Sigmoid colon (tissue), 7 donors: ENCODE data around the gene YDJC. TPM values are rescaled to one million over a fixed set of nuclear protein-coding genes. Genes with fewer than 3 reads are reported as not detected.
"Not testable (repeated sequence)": the region's sequence is repeated elsewhere in the genome, so short reads cannot be mapped to it uniquely, and the experiment has no call there.

Source experiments
- DNase-seq: peaks from one replicate; pipeline ENCODE4 v3.0.0-alpha.2; 2019
- H3K27ac ChIP-seq, 4 donors: fragments of 200-600 bp; sonication (generic); one replicate each; pipeline ENCODE4 v1.5.1; 2016 to 2019; ENCODE audit warnings: mild to moderate bottlenecking in 1 of 4
- H3K27me3 ChIP-seq, 3 donors: fragments of 200-600 bp; sonication (generic); one replicate each; pipeline ENCODE4 v1.5.1; 2019; ENCODE audit warnings: mild to moderate bottlenecking in 1 of 3
- H3K36me3 ChIP-seq, 4 donors: fragments of 200-600 bp; sonication (generic); one replicate each; pipeline ENCODE4 v1.5.1; 2016 to 2019
- H3K4me1 ChIP-seq, 4 donors: fragments of 200-600 bp; sonication (generic); one replicate each; pipeline ENCODE4 v1.5.1; 2017 to 2019
- H3K4me3 ChIP-seq, 4 donors: fragments of 200-600 bp; sonication (generic); one replicate each; pipeline ENCODE4 v1.5.1; 2017 to 2019; ENCODE audit warnings: mild to moderate bottlenecking in 2 of 4, moderate library complexity in 1 of 4
- H3K9me3 ChIP-seq, 4 donors: fragments of 200-600 bp in 3 of 4; sonication (generic) in 3 of 4; one replicate each; pipeline versions ENCODE4 v1.5.1 to v1.6.1; 2013 to 2019
- CTCF ChIP-seq, 4 experiments: fragments of 450-650 bp in 3 of 4; fragments of 200-600 bp in 1 of 4; IDR thresholded peaks; one replicate each; pipeline ENCODE4 v1.5.1; 2016 to 2019; ENCODE audit warnings: antibody characterized with exemption in 4 of 4, mild to moderate bottlenecking in 3 of 4, moderate library complexity in 2 of 4
- EP300 ChIP-seq, 4 donors: sonication (generic); formaldehyde crosslinking; IDR thresholded peaks; one replicate each; pipeline ENCODE4 v1.6.1; 2017; ENCODE audit warnings: antibody characterized with exemption in 4 of 4
- POLR2A ChIP-seq, 2 donors: fragments of 450-650 bp; IDR thresholded peaks; one replicate each; pipeline ENCODE4 v1.6.1; 2016; ENCODE audit warnings: antibody characterized with exemption in 2 of 2, mild to moderate bottlenecking in 2 of 2, moderate library complexity in 2 of 2
- POLR2AphosphoS5 ChIP-seq, 4 donors: sonication (generic); formaldehyde crosslinking; IDR thresholded peaks; one replicate each; pipeline ENCODE4 v1.6.1; 2017; ENCODE audit warnings: antibody characterized with exemption in 4 of 4
- WGBS, 2 donors: extraction: QIAGEN DNeasy Blood & Tissue Kit; methylation state at CpG; one replicate each; pipeline ENCODE4 v1.1.7; 2013; 5-methylcytosine and 5-hydroxymethylcytosine counted together
- intact Hi-C: fragments of 100-400 bp; cut with DNase I; formaldehyde crosslinking; loops from one replicate; pipeline ENCODE4 v1.15.1; 2023
- polyA plus RNA-seq, 3 donors: library from polyadenylated mRNA; stranded (reverse); fragments of 200-250 nt; gene quantifications; one replicate each; pipeline ENCODE4 v1.2.3, GENCODE V29; 2013
- small RNA-seq, 3 donors: library from RNA; depleted of rRNA; stranded (forward); fragments of <200 nt; gene quantifications; one replicate each; pipeline ENCODE3, GENCODE V24; 2016
- total RNA-seq, 4 donors: library from RNA; depleted of rRNA; stranded (reverse); fragments of >200 nt; gene quantifications; one replicate each; pipeline ENCODE4 v1.1.0, GENCODE V29; 2016
- donor health status: healthy with polysubstance abuse.
- donor health status: Bipolar disorder and iron deficiency.
- donor health status: healthy.

Gene YDJC
- total and polyA plus RNA-seq, 7 donors, result 8.3 to 36.5 (median 16.3) TPM

- WGBS, 2 donors, result 54 to 76% methylated on average over 10 of the region's 10 CpGs
- Histone ChIP-seq H3K27me3 (no peaks in the 10 kb centered on the region), H3K4me1 (peaks cover 0 to 48% (median 42%) of the 10 kb centered on the region in 4 donors), H3K9me3 (no peaks in the 10 kb centered on the region), H3K27ac (no peak overlapping the region), H3K36me3 (no peaks in the 10 kb centered on the region), H3K4me3 (no peak overlapping the region)
- intact Hi-C loops, result loop anchor here (5.0 kb wide), 1 partner anchor 44 kb away; no protein-coding TSS in a partner anchor
- TF ChIP-seq EP300 (IDR thresholded peaks at IDR 0.05) (no peak), POLR2AphosphoS5 (IDR thresholded peaks at IDR 0.05) (no peak), POLR2A (IDR thresholded peaks at IDR 0.05) (no peak), CTCF (IDR thresholded peaks at IDR 0.05) (no peak)
- no peak for DNase-seq
Observed at GRCh38 chr22:21582801-21583740, 46.8 kb downstream of the YDJC start.

GRCh38 chr22:21581009-21581713, 48.7 kb downstream of the YDJC start:
- H3K27ac ChIP-seq, H3K27me3 ChIP-seq, DNase-seq, H3K4me3 ChIP-seq, H3K9me3 ChIP-seq, H3K36me3 ChIP-seq: not testable (repeated sequence)
- intact Hi-C loops, result loop anchor here (5.0 kb wide), 1 partner anchor 46 kb away; no protein-coding TSS in a partner anchor
- H3K4me1 ChIP-seq, result peaks cover 0 to 52% (median 42%) of the 10 kb centered on the region in 4 donors
- 95% methylated on average over 10 of the region's 10 CpGs for WGBS, 2 donors

- H3K27me3 ChIP-seq, H3K27ac ChIP-seq, DNase-seq, H3K9me3 ChIP-seq, H3K36me3 ChIP-seq, H3K4me3 ChIP-seq: not testable (repeated sequence)
- intact Hi-C loops, result loop anchor here (5.0 kb wide), 1 partner anchor 47 kb away; no protein-coding TSS in a partner anchor
- peaks cover 0 to 52% (median 42%) of the 10 kb centered on the region in 4 donors for H3K4me1 ChIP-seq
- WGBS, 2 donors, result 93 to 94% methylated on average over 9 of the region's 9 CpGs
Observed at GRCh38 chr22:21580623-21581007, 49.2 kb downstream of the YDJC start.

- Histone ChIP-seq H3K9me3 (no peaks in the 10 kb centered on the region), H3K27ac (no peak overlapping the region), H3K27me3 (no peaks in the 10 kb centered on the region), H3K4me3 (no peak overlapping the region), H3K36me3 (no peaks in the 10 kb centered on the region), H3K4me1 (peaks cover 0 to 52% (median 45%) of the 10 kb centered on the region in 4 donors)
- no peak for DNase-seq
- intact Hi-C loops, result no loop called here
- TF ChIP-seq EP300 (IDR thresholded peaks at IDR 0.05) (no peak), CTCF (IDR thresholded peaks at IDR 0.05) (no peak), POLR2A (IDR thresholded peaks at IDR 0.05) (no peak), POLR2AphosphoS5 (IDR thresholded peaks at IDR 0.05) (no peak)
- 73 to 76% methylated on average over 6 of the region's 6 CpGs for WGBS, 2 donors
Observed at GRCh38 chr22:21579474-21579851, 50.4 kb downstream of the YDJC start.

Small RNA genes lying within 50 kb of the gene (small RNA-seq; reads per million reads assigned to genes)
- 0.66 to 1.6 (median 1.5) reads per million in 3 donors for gene MIR301B

Other genes starting within 250 kb of the YDJC start
- gene RIMBP3B, start 246.3 kb downstream of the YDJC start, total RNA-seq, result not detected
- under 1 TPM in 1 of 3 donors, not detected in 2; 0.25 TPM for gene RIMBP3B, start 246.3 kb downstream of the YDJC start, polyA plus RNA-seq
- 1 to 10 TPM; 2.1 to 4.2 (median 2.7) TPM for gene HIC2, start 212.7 kb downstream of the YDJC start, total RNA-seq
- gene HIC2, start 212.7 kb downstream of the YDJC start, polyA plus RNA-seq, result 1 to 10 TPM; 1.2 to 3.5 (median 1.4) TPM
- gene TMEM191C, start 162.6 kb downstream of the YDJC start, total RNA-seq, result 1 to 10 TPM in 1 of 4 donors, under 1 TPM in 3; 0.27 to 6.3 (median 0.77) TPM
- gene TMEM191C, start 162.6 kb downstream of the YDJC start, polyA plus RNA-seq, result 10 to 100 TPM in 1 of 3 donors, 1 to 10 TPM in 2; 2.0 to 10.2 (median 5.3) TPM
- under 1 TPM in 1 of 4 donors, not detected in 3; 0.14 TPM for gene RIMBP3C, start 78.6 kb downstream of the YDJC start, total RNA-seq
- gene RIMBP3C, start 78.6 kb downstream of the YDJC start, polyA plus RNA-seq, result under 1 TPM in 1 of 3 donors, not detected in 2; 0.10 TPM
- gene UBE2L3, start 62.3 kb downstream of the YDJC start, total RNA-seq, result 10 to 100 TPM; 36.1 to 50.7 (median 43.3) TPM
- 10 to 100 TPM; 63.7 to 87.2 (median 71.0) TPM for gene UBE2L3, start 62.3 kb downstream of the YDJC start, polyA plus RNA-seq
- gene CCDC116, start 2.7 kb upstream of the YDJC start, total RNA-seq, result 1 to 10 TPM in 1 of 4 donors, under 1 TPM in 3; 0.33 to 2.5 (median 0.38) TPM
- under 1 TPM in 1 of 3 donors, not detected in 2; 0.58 TPM for gene CCDC116, start 2.7 kb upstream of the YDJC start, polyA plus RNA-seq
- 10 to 100 TPM in 3 of 4 donors, 1 to 10 TPM in 1; 6.1 to 38.8 (median 24.4) TPM for gene SDF2L1, start 12.3 kb upstream of the YDJC start, total RNA-seq
- gene SDF2L1, start 12.3 kb upstream of the YDJC start, polyA plus RNA-seq, result 100 to 1,000 TPM in 1 of 3 donors, 10 to 100 TPM in 2; 15.6 to 127 (median 25.0) TPM
- 10 to 100 TPM; 15.1 to 28.0 (median 18.5) TPM for gene PPIL2, start 36.0 kb upstream of the YDJC start, total RNA-seq
- 10 to 100 TPM; 13.2 to 46.3 (median 19.4) TPM for gene PPIL2, start 36.0 kb upstream of the YDJC start, polyA plus RNA-seq
- 1 to 10 TPM; 5.9 to 9.6 (median 7.9) TPM for gene YPEL1, start 105.8 kb upstream of the YDJC start, total RNA-seq
- 1 to 10 TPM in 2 of 3 donors, under 1 TPM in 1; 0.69 to 2.7 (median 1.2) TPM for gene YPEL1, start 105.8 kb upstream of the YDJC start, polyA plus RNA-seq
- 10 to 100 TPM; 44.1 to 73.2 (median 48.6) TPM for gene MAPK1, start 237.6 kb upstream of the YDJC start, total RNA-seq
- gene MAPK1, start 237.6 kb upstream of the YDJC start, polyA plus RNA-seq, result 10 to 100 TPM; 18.0 to 24.0 (median 23.2) TPM